GM18526 (cell line): Measurements from ENCODE around the gene KRTAP10-1.

ENCODE experiments used
- POLR2A ChIP-seq: IDR thresholded peaks from 3 replicates; pipeline ENCODE4 v1.6.1; 2011; ENCODE audit not compliant: insufficient read length; ENCODE audit errors: extremely low read depth

KRTAP10-1 gene

DNA sequence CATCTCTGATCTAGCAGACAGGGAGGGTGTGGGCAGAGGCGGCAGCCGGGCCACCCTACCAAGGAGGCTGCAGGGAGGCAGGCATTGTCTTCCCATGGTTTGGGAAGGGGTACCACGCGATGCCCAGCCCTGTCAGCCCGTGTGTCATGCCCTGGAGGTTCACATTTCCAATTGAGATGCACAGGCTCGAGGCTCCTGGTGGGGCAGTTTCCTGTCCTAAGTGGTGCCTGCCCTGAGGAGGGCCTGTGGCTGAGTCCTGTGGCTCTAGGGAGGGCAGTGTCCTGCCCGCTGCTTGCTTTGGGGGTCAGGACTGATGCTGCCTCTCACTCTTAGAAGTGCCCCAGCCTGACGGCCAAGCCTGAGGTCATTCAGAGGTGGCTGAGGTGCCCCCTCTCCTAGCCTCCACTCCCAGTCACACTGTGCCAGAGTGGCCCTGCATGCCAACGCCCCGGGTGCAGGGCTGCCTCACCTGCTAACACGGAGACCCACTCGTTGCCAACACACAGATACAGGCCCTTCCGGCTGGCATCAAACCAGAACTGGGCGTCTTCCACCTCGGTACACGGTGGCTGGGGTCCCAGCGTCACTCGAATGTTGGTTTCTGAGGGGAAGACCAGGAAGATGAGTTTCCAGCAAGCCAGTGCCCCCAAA is 11.9 kb downstream of the KRTAP10-1 start:
- no peak for TF ChIP-seq POLR2A

GRCh38 chr21:44527156-44527982 is 12.6 kb downstream of the KRTAP10-1 start:
- TF ChIP-seq POLR2A, result no peak

GRCh38 chr21:44526096-44526997 is 13.6 kb downstream of the KRTAP10-1 start:
- TF ChIP-seq POLR2A, result no peak

- no peak for TF ChIP-seq POLR2A
Observed at GRCh38 chr21:44525391-44526095, 14.5 kb downstream of the KRTAP10-1 start.

DNA sequence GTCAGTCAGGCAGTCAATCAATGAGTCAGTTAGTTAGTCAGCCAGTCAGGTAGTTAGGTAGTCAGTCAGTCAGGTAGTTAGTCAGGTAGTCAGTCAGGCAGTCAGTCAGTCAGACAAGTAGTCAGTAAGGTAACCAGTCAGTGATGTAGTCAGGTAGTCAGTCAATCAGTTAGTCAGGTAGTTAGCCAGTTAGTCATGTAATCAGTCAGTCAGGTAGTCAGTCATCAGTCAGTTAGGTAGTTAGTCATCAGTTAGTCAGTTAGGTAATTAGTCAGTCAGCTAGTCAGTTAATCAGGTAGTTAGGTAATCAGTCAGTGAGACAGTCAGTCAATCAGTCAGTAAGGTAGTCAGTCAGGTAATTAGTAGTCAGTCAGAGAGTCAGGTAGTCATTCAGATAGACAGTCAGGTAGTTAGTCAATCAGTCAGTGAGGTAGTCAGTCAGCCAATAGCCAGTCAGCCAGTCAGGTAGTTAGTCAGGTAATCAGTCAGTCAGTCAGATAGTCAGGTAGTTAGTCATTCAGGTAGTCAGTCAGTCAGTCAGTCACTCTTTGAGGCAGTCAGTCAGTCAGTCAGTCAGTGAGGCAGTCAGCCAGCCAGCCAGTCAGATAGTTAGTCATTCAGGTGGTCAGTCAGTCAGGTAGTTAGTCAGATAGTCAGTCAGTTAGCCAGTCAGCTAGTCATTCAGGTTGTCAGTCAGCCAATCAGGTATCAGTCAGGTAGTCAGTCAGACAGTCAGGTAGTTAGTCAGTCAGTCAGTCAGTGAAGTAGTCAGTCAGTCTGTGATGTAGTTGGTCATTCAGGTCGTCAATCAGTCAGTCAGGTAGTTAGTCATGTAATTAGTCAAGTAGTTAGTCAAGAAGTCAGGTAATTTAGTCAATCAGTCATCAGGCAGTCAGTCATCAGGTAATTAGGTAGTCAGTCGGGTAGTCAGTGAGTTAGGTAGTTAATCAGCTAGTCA is 15.3 kb downstream of the KRTAP10-1 start:
- no peak for TF ChIP-seq POLR2A

- no peak for TF ChIP-seq POLR2A
Observed at GRCh38 chr21:44523567-44524413, 16.2 kb downstream of the KRTAP10-1 start.

DNA sequence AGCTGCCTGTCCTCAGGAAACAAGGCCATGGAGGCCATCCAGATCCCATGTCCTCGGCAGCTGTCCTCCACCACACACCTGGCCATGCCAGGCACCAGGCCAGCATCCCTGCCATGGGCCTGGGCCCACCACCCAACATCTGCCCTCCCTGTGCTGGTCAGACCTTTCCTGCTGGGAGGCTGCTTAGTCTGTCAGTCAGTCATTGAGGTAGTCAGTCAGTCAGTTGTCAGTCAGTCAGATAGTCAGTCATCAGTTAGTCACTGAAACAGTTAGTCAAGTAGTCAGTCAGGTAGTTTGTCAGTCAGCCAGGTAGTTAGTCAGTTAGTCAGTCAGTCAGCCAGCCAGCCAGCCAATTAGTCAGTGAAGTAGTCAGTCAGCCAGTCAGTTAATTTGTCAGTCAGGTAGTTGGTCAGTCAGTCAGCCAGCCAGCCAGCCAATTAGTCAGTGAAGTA is 17.2 kb downstream of the KRTAP10-1 start:
- no peak for TF ChIP-seq POLR2A

DNA sequence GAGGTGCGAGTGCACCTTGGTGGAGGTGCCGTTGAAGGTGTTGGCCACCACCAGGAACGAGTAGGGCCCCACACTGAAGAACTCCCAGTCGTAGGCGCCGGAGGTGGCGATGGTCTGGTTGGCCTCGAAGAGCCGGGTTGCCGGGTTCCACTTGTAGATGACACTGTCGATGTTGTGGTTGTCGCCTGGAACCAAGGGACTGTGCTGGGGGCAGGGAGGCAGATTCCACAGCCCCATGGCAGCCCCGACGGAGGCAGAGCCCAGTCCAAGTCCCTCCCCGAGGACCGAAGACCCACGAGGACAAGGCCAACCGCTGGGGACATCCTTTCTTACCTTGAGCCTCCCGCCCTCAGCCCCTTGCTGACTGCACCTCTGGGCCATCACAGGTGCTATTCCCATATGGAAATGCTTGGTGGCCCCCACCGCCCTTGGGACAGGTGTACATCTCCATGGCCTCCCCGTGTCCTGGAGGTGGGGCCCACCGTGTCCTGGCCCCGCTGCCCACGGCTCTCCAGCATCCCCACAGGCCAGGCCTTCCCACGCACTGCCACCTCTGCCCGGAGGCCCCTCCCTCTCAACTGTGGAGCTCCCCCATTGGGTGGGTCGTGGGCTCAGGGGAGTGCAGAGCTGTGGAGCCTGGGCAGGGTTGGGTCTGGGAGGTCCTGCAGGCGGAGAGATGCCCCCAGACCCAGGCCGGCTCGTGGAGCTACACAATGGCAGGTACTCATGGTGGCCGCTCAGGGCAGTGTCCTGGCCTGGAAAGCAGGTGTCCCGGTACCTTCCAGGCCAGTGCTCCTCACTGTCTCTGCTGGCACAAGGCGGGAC is 17.9 kb downstream of the KRTAP10-1 start:
- no peak for TF ChIP-seq POLR2A

DNA sequence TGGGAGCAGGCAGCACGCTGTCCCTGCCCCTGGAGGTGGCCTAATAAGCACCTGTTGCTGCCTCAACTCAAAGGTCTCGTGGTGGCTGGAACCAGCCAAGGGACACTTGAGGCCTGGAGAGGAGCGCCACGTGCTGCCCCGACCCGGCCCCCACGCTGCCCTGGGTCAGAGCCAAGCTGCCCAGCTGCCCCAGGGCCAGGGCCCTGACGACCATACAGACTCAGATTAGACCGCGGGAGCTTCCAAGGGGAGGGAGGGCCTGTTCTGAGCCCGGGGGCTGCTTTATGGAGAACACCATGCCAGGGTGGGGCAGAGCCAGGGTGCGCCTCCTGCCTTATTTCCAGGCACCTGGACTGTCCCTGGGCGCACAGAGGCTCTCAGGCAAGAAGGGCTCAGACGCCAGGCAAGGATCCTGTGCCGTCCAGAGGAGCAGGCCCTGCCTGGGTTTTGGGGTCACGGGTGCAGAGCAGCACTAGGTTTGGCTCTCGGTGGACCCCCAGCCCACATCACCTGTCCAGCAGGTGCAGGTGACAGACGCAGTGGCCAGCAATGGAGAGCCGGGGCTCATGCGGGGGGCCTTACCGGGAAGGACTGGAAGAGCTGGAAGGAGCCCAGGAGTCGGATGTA is 18.6 kb downstream of the KRTAP10-1 start:
- no peak for TF ChIP-seq POLR2A

DNA sequence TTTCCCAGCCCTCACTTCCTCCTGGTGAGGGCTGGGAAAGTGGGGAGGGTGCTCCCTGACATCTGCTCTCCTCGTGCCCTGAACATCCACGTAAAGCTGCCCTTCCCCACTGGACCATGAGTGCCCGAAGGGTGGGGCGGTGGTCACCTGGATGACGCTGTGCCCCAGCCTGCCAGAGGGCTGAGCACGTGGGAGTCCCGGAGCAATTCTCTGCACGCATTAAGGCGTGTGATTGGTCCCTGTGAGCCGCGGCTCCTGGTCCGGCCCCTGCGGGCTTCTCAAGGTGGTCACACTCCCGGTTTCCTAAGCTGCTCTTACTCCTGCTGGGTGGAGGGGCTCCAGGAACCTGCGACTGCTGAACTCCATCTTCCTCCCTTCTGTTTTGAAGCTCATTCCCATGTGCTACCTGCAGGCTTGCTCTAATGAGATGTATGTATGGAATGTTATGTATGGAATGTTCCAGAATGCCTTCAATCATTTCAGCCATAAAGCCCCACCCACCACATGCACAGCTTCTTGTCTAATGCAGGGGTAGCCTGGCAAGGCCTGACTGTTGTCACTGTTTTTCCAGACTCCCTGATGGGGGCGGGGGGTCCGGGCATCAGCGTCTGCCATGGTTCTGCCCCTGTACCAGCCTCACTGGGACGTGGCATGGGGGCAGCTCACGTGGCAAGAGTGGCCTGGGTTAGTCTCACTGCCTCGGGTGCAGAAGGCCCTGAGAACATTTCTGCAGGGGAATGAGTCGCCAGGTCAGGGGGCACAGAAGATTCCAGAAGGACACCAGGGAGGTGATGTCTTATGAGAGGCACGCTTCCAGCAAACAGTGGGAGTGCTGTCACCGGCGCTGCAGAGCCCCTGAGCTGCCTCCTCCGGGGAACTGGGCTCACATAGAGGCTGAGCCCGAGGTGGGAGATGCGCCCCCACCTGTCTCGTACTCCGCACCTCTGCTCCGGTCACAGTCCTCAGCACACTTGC is 19.4 kb downstream of the KRTAP10-1 start:
- no peak for TF ChIP-seq POLR2A
